Amniotic stem cell (primary cell): ENCODE measurements around the gene DYNLT1.
A peak's percentile ranks its signal among the peaks of the same experiment; 100 is the strongest.
"Not testable (repeated sequence)": the region's sequence is repeated elsewhere in the genome, so short reads cannot be mapped to it uniquely, and the experiment has no call there.

Experiments used
- DNase-seq: peaks from one replicate; lab custom pipeline; 2025; lab: John Stamatoyannopoulos, UW

DYNLT1 gene

DNA sequence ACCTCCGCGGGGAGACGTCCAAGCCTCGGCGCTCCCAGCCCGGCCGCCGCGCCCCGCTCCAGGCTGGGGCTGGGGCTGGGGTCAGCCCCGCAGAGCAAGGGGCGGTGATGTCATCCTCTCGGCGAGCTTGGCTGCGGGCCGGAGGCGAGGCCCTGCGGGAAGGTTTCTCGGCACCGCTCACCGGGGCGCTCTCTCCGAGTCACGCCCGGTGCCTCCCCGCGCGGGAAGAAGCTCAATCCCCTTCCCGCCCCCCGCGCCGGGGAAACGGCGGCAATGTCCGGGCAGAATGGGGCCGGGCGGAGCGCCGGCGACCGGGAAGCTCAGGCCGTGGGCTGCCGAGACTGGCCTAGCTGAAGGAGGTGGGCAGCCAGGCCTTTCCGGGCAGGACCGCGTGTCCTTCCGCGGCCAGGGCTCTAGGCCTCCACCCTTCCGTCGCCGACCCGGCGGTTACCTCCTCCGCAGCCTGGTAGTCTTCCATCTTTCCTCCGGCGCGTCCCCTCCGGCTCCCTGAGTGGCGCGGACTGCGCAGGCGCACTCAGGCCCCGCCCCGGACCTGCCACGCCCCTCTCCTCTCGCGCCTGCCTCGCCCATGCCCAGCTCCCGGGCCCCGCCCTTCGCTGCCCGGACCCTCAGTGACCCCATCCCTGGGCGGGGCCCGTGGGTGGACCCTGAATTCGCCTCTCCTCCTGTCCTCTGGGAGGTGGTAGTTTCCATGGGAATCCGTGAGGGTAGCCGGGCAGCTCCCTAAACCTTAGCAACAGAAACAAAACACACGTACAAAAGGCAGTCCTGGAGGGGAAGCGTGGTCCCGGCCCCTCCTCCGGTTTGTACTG lies at the start of gene DYNLT1:
TSS of gene DYNLT1 (minus strand) at position 513 of the 833 bp plus-strand sequence. CDS start at position 478, 35 bp downstream.
- peak; percentile 63 for DNase-seq

DNA sequence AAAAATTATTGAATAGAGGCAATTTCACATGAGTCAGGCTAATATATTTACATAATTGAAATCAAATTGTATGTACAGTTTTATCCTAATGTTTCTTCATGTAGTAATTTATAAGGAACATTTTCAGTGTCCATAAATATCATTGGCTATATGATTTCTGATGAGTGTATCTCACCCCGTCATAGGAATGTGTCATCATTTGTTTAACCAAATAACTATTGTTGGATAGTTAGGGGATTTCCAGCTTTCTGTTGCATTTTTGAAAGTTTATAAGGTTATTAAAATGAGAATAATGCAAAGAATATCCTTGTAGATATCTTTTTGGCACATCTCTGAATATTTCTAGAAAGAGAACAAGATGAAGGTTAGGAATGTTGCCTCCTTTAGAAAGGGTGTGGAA lies 44.3 kb upstream of the DYNLT1 start:
- DNase-seq, result no peak

DNA sequence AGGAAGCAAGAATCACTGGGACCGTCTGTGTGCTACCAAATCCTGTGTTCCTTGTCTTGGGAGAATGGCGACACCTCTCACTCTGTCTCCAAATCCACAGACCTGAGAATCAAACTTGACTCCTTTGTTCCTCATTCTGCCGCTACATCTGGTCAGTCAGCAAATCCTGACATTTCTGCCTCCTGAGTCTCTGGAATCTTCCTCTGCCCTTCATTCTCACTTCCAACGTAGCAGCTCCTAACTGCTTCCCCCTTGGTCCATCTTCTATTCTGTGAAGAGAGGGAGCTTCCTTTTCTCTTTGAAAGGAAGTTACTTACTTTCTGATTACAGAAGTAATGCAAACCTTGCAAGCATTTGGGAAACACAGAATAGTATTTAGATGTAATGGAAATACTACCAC lies 43.0 kb upstream of the DYNLT1 start:
- no peak for DNase-seq

DNA sequence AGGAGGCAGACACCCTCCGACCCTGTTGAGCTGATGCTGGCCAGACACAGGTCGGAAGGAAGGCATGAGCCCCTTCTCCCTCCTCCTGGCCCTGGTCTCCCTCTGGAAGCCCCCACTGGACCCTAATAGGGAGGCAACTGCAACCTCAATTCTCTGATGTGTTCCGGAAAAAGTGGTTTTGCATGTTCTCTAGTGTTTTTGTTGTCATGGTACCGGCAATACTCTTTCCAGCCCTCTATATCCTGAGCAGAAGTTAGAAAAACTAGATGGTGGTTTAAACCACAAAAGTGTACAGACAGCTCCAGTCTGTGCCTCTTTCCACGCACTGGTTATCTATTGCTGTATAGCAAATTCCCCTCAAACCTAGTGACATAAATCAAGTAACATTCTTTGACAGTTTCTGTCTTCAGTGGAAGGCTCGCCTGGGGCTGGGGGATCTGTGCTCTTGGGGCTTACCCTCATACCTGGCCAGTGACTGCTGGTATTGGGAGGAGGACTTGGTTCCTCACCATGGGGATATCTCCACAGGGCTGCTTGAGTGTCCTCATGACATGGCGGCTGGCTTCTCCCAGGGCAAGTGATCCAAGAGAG lies 42.3 kb upstream of the DYNLT1 start:
- DNase-seq, result no peak

DNA sequence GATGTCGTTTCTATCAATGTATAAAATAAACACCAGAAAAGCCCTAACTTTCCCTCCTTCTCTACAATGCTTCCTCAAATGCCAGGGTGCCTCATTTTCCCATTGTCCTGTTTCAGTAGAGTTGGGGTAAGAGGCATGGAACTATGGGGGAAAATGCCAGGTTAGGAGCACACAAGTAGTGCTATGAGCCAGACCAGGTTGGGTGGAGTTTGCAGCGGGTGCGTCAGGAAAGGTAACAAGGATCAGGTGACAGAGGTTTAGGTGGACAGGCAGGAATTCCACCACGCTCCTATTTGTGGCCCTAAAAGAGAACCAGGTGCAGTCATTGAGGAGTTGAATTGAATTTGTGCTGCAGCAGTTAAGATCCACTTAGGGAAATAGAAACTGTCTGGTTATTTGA lies 41.8 kb upstream of the DYNLT1 start:
- no peak for DNase-seq

DNA sequence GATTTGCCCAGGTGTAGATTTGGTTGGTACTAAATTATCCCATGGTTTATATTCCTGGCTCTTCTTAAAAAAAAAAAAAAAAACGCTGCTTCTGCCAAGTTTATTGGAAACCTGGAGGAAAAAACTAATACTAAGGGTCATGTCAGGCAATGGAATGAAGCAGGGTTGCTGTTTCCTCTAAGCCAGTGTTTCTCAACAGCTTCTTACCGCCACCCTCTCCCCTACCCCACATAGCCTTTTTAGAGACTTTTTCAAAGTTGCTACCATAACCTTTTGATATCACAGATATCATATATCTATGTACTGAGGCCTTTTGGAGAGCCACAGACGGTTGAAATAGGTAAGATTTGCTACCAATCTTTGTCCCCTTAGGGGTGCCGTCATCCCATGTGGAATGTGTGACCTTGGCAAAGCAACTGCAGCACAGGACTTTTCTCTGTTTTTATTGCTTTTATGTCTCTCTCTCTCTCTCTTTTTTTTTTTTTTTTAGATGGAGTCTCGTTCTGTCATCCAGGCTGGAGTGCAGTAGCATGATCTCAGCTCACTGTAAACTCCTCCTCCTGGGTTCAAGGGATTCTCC lies 40.3 kb upstream of the DYNLT1 start:
- no peak for DNase-seq

DNA sequence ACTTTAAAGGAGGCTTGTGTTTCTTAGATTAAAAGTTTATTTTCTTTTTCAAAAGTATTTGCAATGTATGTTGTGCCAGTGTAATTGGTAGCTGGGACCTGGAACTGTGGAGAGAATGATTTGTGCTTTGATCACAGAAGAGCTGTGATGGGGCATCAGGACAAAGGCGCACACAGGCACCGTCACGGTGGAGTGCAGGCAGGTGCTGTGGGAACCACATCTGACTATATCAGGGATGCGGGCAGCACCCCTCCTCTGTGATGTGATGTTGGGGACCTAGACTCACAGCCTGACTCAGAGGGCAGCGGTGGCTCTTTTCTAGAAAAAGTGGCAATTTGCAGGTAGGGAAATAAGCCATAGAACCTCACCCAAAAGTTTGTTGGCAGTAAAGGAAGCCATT lies 39.8 kb upstream of the DYNLT1 start:
- no peak for DNase-seq

DNA sequence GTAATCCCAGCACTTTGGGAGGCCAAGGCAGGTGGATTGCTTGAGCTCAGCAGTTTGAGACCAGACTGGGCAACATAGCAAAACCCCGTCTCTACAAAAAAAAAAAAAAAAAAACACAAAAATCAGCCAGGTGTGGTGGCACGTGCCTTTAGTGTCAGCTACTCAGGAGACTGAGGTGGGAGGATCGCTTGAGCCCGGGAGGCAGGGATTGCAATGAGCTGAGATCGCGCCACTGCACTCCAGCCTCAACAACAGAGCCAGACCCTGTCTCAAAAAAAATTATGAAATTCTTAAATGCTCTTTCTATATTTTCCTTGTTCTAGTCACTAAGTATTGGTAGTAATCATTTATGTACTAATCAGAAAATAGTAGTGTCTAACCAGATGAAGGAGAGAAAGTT lies 35.9 kb upstream of the DYNLT1 start:
- DNase-seq, result no peak

DNA sequence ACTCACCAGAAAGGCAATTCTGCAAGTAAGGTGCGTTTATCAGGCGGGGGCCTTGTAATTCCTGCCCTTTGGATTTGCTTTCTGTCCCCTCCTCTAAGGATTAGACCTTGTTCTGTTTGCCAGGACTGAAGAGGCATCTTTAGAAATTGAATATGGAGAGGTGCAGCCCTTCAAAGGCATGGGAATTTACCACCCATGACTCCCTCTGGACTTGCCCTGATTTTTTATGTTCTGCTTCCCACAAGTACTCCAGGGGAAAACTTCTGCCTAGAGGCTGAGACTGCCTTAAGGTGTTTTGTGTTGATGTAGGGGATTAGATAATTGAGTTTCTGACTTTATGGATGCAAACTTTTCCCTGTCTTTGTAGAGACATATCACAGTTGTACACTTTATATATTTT lies 35.5 kb upstream of the DYNLT1 start:
- DNase-seq, result no peak

DNA sequence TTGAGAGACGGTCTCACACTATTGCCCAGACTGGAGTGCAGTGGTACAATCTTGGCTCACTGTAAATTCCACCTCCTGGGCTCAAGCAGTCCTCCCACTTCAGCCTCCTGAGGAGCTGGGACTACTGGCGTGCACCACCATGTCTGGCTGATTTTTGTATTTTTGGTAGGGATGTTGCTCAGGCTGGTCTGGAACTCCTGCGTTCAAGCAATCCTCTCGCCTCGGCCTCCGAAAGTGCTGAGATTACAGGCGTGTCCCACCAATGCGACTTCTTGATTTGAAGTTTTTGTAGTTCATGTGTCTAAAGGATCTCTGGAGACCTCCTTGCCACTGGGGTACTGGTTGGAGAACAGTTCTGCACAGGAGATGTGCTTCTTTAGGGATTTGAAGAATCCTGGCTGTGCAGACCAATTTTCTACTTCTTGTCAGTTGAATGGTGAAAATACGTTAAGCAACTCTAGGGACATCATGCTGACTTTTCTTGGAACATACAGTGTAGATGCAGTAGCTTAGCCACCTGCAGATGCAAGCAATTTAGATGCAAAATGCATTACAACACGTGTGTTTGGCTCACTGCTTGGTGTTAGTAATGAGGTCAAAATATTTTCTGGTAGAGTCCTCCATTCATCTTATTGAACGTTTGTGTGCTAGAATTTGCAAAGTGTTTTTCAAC lies 33.5 kb upstream of the DYNLT1 start:
- DNase-seq, result no peak

DNA sequence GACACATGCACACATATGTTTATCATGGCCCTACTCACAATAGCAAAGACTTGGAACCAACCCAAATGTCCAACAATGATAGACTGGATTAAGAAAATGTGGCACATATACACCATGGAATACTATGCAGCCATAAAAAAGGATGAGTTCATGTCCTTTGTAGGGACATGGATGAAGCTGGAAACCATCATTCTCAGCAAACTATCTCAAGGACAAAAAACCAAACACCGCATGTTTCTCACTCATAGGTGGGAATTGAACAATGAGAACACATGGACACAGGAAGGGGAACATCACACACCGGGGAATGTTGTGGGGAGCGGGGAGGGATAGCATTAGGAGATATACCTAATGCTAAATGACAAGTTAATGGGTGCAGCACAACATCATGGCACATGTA lies 32.6 kb upstream of the DYNLT1 start:
- not testable (repeated sequence) for DNase-seq

DNA sequence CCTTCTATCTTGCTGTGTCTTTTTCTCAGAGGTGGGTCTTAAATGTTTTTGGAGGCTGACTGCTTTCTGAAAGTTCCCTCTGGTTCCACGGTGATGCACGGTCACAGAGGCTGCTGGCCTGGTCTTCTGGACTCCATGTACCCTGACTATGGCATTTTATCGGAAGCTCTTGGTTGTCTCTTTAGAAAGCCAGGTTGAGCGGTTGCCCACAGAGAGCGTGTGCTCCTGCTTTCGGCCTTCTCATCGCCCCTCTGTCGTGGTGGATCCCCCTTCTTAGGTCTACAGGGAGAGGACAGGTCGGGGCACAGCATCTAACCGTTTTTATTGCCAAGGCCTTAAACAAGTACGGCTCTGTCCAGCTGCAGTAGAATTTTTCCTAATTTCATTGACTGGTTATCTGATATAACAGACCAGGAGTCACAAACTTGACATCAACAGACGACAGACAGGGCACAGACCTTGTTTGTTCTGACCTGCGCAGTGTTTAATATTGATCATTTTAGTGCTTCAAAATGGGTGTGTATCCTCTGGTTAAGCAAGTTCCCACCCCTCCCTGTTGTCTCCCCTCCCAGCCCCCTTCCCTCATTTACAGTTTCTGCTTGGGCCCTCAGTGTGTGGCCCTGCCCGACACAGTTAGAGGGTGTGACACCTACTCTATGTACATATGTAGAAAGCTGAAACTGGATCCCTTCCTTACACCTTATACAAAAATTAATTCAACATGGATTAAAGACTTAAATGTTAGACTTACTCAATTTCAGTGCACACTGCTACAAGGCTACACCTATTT lies 30.0 kb upstream of the DYNLT1 start:
- DNase-seq, result no peak

DNA sequence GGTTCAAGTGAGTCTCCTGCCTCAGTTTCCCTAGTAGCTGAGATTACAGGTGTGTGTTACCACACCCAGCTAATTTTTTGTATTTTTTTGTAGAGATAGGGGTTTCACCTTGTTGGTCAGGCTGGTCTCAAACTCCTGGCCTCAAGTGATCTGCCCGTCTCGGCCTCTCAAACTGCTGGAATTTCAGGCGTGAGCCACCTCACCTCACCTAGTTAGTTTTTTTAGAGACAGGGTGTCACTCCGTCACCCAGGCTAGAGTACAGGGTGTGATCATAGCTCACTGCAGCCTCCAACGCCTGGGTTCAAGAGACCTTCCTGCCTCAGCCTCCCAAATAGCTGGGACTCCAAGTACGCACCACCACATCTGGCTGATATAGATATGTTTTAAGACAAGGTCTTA lies 28.2 kb upstream of the DYNLT1 start:
- DNase-seq, result no peak

DNA sequence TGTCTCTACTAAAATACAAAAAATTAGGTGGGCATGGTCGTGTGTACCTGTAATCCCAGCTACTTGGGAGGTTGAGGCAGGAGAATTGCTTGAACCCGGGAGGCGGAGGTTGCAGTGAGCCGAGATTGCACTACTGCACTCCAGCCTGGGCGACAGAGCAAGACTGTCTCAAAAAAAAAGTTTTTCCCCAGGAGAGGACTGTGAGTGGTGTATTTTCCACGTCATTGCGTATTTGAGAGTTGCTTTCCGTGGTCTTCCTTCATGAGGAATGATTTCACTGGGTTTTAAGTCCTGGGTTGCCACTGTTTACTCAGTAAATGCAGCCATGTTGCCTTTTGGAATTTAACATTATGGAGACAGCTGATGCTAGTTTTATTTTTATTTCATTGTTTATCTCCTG lies 27.6 kb upstream of the DYNLT1 start:
- not testable (repeated sequence) for DNase-seq

DNA sequence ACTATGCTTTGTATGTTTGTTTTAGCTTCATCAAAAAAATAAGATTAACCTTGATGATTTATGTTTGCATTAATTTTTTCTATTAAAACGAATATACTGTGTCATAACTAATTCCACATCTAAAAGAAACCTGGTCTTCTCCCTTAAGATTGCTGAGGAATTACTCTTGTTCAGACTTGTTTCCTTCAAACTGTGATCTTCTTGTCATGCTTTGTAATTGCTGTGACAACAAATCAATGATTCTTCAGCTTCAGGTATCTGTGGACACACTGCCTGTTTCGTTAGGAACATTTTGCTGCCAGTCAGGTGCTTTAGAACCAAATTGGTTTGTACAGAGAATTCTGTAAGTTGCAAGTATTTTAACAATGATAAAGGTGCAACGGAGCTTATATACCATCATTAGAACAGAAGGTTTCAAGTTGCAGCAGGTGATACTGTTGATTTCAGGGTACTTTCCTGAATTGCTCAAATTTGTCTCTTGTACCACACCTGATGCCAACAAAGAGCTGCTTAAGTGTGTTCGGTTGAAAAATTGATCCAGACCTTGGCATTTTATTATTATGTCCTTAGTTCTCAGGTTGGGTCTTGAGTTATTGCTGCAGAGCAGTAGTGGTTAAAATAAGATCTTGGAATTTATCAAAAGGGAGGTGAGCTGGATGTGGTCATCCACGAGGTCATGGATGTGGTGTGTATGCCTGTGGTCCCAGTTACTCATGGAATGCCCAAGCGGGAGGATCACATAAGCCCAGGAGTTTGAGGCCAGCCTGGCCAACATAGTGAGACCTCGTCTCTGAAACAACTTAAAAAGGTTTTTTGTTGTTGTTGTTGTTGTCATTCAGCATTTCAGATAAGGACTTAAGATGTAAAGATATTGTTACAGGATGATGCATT lies 24.8 kb upstream of the DYNLT1 start:
- no peak for DNase-seq

DNA sequence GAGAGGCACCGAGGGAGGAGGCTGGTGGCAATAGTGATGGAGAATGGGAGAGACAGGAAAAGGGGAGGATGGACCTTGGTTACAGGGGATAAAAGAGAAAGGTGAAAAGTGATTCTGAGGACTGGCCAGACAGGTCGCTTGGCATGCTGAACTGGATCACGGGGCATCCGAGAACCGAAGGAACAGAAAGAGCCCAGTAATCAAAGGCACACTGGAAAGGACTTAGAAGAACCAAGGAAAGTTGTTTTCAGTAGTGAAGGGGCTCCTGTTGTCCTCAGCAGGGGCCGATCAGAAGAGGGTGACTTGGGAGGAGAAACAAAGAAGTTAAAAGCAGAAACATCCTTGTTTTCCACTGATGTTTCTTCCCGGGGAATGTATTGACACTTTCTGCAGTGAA lies 24.2 kb upstream of the DYNLT1 start:
- no peak for DNase-seq

DNA sequence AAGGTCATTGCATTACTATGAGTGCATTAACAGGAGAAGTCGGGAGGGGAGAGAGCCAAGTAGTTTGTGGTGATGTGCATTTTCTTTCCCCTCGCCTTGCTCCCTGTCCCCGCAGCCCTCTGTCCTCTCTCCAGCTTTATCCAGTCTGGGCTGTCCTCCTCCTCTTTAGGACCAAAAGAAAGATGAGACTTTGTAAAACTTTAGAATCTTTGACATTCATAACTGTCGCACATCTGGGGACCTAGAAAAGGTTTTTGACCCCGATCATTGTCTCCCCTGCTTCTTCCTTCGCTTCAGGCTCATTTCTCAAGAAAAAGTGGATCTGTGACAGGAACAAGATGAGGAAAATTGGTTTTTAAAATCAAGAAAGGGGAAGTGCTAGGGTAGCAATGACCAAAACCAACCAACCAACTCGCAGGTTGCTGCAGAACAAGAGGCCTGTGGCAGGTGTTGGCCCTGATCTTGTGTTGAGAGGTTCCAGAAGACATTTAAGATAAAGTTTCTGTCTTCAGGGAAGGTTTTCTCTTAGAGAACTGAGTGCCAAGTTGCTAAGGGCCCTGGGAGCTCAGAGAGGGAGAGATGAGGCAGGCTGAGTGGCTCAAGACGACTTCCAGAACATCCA lies 22.9 kb upstream of the DYNLT1 start:
- DNase-seq, result no peak

DNA sequence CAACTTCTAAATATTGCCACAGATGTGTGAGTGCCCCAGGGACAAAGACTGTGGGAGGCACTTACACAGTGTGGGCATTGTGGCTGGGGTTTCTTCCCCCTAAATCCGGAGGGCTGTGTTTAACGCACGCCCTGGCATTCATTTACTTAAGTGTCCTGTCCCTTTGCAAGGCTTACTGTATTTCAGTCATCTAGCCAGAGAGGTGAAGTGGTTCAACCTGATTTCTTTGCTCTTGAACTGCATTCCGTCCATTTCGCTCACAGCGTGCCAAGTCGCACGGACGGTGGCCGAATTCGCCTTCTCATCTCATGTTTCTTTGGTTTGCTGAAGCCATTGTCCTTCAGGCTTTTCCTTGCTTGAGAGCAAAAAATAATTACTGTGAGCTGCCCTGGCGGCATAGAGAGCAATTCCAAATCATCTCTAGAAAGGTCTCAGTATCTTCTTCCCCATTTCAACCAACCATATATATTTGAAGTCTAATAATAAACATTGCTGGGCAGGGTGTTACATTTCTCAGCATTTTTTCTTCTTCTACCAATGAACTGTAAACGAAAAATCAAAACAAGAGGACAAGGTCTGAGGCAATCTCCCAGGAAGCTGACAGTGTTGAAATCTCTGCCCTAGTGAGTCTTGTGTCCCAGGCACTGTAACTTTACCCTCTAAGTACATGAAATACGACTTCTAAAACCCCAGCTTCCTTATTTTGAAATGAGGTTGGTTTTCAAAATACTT lies 22.3 kb upstream of the DYNLT1 start:
- no peak for DNase-seq

DNA sequence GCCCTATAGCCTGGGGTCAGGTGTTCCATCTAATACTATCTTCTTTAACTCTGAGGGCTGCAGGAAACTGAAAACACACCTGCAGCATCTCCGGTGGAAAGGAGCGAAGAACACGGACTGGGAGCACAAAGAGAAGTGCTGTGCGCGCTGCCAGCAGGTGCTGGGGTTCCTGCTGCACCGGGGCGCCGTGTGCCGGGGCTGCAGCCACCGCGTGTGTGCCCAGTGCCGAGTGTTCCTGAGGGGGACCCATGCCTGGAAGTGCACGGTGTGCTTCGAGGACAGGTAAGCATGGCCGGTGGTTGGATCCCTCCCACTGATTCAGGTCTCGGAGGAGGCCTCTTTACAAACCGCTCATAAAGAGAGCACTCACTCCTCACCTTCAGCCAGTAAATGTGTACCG lies 20.8 kb upstream of the DYNLT1 start:
- no peak for DNase-seq

DNA sequence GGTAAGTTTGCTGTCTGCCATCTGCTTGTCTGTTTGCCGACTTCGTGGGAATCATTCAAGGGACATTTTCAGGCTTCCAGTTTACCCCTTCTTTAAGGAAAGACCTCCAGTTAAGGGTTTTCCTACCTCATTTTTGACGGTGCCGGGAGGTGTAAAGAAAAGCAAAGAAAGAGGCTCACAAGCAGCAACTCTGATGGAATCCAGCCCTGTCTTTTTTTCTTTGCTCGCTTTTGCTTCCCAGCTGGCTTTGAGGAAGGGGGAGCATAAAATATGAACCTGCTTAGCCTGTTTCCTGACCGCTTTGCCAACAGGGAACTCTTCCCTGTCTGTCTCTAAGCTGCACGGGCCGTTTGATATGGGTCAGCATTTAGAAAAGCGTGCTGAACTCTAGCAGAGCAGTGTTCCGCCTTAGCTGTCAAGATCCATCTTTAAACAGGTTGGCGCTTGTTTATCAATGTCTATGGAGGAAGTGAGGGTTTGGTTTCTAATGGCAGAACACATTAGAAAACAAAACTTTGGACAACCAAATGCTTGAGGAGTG lies 19.2 kb upstream of the DYNLT1 start:
- DNase-seq, result no peak
